ENCODE data around the gene AFG3L2. TPM values are rescaled to one million over a fixed set of nuclear protein-coding genes. Genes with fewer than 3 reads are reported as not detected.

The AFG3L2 gene
- total and polyA plus RNA-seq, 2 of the 8 experiments (the other 6 are each of a cell fraction or from before 2014, with no cell fraction given) = 29.7 to 84.8 TPM

DNA sequence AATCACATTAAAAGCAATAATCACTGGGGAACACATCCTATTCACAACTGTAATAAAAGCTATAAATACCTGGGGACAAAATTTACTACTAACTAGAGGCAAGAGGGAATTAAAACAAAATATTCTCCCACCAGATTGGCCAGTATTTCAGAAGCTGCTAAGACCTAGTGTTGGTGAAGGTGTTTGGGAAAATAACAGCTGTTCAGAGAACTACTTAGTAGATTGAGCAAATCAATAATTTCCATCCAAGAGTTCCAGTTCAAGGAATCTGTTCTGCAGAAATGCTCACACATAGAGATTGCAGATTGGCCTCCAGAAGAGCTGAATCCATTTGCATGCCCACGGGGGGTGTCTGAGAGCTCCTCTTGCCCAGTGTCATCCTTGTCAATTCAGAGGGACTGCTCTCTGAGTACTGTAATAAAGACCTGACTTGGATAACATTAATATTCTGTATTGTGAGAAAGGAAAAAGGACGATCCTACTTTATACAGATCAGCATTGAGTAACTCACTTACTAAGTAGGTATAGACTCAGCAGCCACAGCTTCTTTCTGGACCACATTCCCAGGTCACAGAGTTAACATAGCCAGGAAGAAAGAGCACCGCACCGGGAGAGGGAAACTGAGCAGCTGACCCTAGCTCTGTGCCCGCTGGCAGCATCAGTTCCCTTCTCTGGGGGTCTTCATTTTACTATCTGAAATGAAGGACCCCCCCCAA is 63.3 kb downstream of the AFG3L2 start:
- FAIRE-seq = no peak
- H3K36me3 ChIP-seq (ENCODE audit: control insufficient read depth in 2 of 4, insufficient read depth in 4 of 4, low read length in 3 of 4) = peaks cover 0 to 42% (median 6%) of the 10 kb centered on the region in 4 experiments; a peak in 4 of 8 replicates
- 83% methylated on average over 5 of the region's 5 CpGs; no CpG with 5 or more reads in 1 of the 2 experiments for WGBS, 2 experiments (ENCODE audit: extremely low coverage in 1 of 2, insufficient coverage in 1 of 2, insufficient read length in 1 of 2, insufficient replicate concordance in 2 of 2, low coverage in 1 of 2, low lambda C conversion rate in 2 of 2, missing lambda C conversion rate in 1 of 2)
- TF ChIP-seq SRF (IDR thresholded peaks at IDR 0.05; ENCODE audit: low read depth, low read length) (no peak), SP1 (IDR thresholded peaks at IDR 0.05; ENCODE audit: low read depth, low read length) (no peak), KDM5A (IDR thresholded peaks at IDR 0.05; ENCODE audit: low read length) (no peak), CHD2 (IDR thresholded peaks at IDR 0.05; ENCODE audit: low read length) (no peak), CTCF (IDR thresholded peaks at IDR 0.05; ENCODE audit: control extremely low read depth in 1 of 3, insufficient read depth in 1 of 3, low read depth in 1 of 3, low read length in 3 of 3) (no peak), SIRT6 (IDR thresholded peaks at IDR 0.05; ENCODE audit: low read length) (no peak), RXRA (IDR thresholded peaks at IDR 0.05; ENCODE audit: insufficient read depth, low read depth, low read length) (no peak), RBBP5 (IDR thresholded peaks at IDR 0.05; ENCODE audit: borderline replicate concordance, low read depth, low read length) (no peak), CHD1 (IDR thresholded peaks at IDR 0.05; ENCODE audit: low read depth, low read length) (no peak), YY1 (IDR thresholded peaks at IDR 0.05; ENCODE audit: low read depth, low read length) (no peak)

More for the DNA sequence above, 63.3 kb downstream of the AFG3L2 start:
- Histone ChIP-seq H3K23me2 (ENCODE audit: low read depth, low read length) (peaks cover under 1% of the 10 kb centered on the region; the same call in 1 of the 2 replicates), H4K20me1 (replicated peaks in 1 of 2; ENCODE audit: control insufficient read depth in 1 of 2, insufficient read depth in 2 of 2, low read length in 2 of 2) (peaks cover 0 to 2% of the 10 kb centered on the region in 2 experiments), H2BK20ac (ENCODE audit: low read length) (no peak overlapping the region), H4K8ac (ENCODE audit: extremely low read depth, insufficient read depth, low read length) (no peak overlapping the region), H3K56ac (replicated peaks; ENCODE audit: insufficient read length, low read depth, low read length) (no peak overlapping the region), H3K23ac (ENCODE audit: insufficient read length) (no peak overlapping the region), H3K4me1 (replicated peaks in 1 of 4; ENCODE audit: control insufficient read depth in 3 of 4, insufficient read depth in 4 of 4, low read length in 3 of 4) (peaks cover 0 to 3% (median 1%) of the 10 kb centered on the region in 4 experiments; a peak in 3 of 7 replicates), H2BK15ac (ENCODE audit: low read length) (no peak overlapping the region), H3K79me2 (ENCODE audit: control insufficient read depth in 1 of 2, insufficient read depth in 2 of 2, low read length in 2 of 2) (peaks cover 0 to 6% of the 10 kb centered on the region in 2 experiments; a peak in 3 of 4 replicates), H3K4ac (replicated peaks; ENCODE audit: insufficient read length, low read depth, low read length) (no peak overlapping the region), H3K27me3 (replicated peaks in 1 of 4; ENCODE audit: control insufficient read depth in 3 of 4, extremely low read depth in 1 of 4, insufficient read depth in 3 of 4, low read length in 3 of 4) (peaks cover 0 to 1% (median 0%) of the 10 kb centered on the region in 4 experiments; a peak in 2 of 7 replicates), H2AK5ac (ENCODE audit: low read depth, low read length) (no peak overlapping the region), H3K9ac (replicated peaks in 1 of 4; ENCODE audit: extremely low read depth in 1 of 4, low read depth in 3 of 4, low read length in 3 of 4) (no peak overlapping the region), H2AFZ (ENCODE audit: low read length) (no peak overlapping the region), H3K4me2 (ENCODE audit: insufficient read depth in 1 of 2, low read depth in 2 of 2, low read length in 2 of 2) (no peak overlapping the region), H3K4me3 (ENCODE audit: extremely low read depth in 1 of 4, insufficient read depth in 2 of 4, low read depth in 3 of 4, low read length in 4 of 4) (no peak overlapping the region), H2BK5ac (ENCODE audit: low read depth, low read length) (no peak overlapping the region), H3K18ac (ENCODE audit: extremely low read depth, low read length) (no peak overlapping the region), H3K27ac (ENCODE audit: low read depth, low read length) (no peak overlapping the region), H2BK120ac (replicated peaks; ENCODE audit: low read depth, low read length) (no peak overlapping the region), H3K79me1 (ENCODE audit: low read depth, low read length) (peaks cover 2% of the 10 kb centered on the region; the same call in 1 of the 2 replicates), H3K14ac (ENCODE audit: insufficient read length) (no peak overlapping the region), H2BK12ac (ENCODE audit: low read depth, low read length) (no peak overlapping the region), H4K5ac (ENCODE audit: insufficient read length, low read depth, low read length) (no peak overlapping the region), H4K91ac (replicated peaks; ENCODE audit: insufficient read length, low read length) (no peak overlapping the region), H3K9me3 (ENCODE audit: insufficient read depth in 2 of 2, low read depth in 1 of 2, low read length in 1 of 2) (no peaks in the 10 kb centered on the region)
- ChIA-PET CTCF (ENCODE audit: partially characterized antibody) (interaction anchor here (0.6 to 11.7 kb wide), 10 partner anchors 9 to 594 kb away, joined by 3 to 96 read pairs (median 4); no protein-coding TSS in a partner anchor), POLR2A (ENCODE audit: partially characterized antibody) (interaction anchor here (0.9 to 1.3 kb wide), 3 partner anchors 15 to 21 kb away, joined by 3 to 5 read pairs (median 4); no protein-coding TSS in a partner anchor)
- no peak for DNase-seq (ENCODE audit: low read depth in 1 of 2, low spot score in 2 of 2)

All from H1 (cell line).